Measurements from ENCODE around the gene KAZALD1.

Gene KAZALD1

DNA sequence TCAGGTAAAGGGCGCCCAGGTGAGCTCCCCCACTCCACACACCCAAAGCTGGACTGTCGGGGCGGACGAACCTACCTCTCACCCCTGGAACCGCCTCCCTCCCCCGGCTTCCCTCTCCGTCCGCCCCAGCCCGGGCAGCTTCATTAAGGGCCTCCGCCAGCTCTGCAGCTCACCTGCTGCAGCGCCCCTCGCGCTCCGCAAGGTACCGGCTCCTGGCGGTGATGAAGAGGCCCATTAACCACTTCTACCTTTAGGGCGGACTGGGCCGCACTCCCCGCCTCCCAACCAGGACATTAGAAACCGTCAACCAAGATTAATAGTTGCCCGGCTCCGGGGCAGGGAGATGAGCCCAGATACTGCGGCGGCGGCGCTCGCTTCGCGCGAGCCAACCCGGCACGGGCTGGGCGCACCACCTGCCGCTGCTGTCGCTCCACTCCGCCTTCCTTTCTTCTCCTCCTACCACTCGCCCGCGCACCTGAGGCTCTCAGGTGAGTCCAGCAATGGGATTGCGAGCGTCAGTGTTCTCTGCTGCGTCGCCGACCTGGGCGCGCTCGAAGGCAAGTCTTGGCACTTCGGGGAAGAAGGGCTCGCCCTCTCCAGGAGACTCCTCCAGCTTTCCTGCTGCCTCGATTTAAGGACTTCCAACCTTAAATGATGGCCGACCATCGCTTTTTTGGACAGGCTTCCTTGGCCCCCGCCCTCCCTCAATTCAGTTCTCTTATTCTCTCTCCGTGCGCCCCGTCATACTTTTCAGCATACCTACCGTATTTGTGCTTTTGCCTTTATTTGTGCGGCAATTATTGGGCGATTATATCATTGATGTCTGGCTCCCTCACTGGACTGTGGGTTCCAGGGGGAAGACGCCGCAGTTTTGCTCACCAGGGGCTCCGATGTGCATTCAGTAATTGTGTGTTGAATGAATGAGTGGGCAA, 13.6 kb upstream of the KAZALD1 start:
- no peak for DNase-seq (ENCODE audit: low read depth in 3 of 3)

DNA sequence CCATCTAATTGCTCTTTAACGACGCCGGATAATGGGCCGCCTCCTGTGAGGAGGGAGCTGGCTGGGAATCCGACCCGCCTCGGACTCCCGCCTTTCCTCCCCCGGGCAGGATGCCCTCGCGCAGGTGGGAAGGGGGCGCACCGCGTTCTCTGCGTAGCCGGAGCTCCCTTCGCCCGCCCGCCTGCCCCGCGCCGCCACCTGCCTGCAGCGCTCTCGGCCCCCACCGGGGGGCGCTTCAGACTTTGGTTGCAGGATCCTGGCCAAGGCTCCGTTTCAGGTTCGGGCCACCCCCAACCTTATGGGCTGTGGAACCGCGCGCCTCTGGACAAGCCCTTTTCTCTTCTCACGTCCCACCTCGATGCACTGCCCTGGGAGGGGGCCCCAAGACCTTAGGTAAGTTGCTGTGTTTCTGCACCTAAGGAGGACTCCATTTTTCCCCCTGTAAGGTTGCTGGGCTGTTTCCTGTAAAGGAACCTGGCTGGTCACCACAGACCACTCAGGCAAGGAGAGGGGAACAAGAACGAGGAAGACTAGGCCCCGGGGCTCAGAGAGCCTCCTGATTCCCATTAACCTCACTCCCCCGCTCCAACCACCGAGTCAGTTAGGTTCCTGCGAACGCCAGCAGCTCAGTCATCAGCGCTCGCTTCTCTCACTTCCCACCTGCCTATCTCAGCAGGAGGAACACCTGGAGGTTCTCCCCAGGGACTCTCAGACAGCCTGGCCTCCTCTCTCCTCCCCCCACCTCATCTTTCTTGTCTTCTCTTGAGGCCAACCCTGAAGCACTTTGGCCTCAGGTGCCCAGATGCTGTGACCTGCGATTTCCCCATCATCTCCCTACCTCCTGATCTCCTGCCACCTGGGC, 11.3 kb upstream of the KAZALD1 start:
- peak in 2 of 3 donors; percentile 59 to 71 for DNase-seq (ENCODE audit: low read depth in 3 of 3)

DNA sequence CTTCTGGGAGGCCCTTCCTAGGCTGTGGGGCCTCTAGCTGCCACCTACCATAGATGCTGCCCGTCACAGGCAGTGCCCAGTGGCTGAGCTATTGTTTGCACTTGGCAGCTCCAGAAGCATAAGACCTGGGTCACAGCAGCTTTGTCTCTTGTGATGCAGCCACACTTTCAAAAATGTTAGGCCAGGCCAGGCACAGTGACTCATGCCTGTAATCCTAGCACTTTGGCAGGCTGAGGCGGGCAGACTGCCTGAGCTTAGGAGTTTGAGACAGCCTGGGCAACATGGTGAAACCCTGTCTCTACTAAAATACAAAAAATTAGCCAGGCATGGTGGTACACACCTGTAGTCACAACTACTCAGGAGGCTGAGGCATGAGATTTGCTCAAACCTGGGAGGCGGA, 9.5 kb upstream of the KAZALD1 start:
- no peak for DNase-seq (ENCODE audit: low read depth in 3 of 3)

DNA sequence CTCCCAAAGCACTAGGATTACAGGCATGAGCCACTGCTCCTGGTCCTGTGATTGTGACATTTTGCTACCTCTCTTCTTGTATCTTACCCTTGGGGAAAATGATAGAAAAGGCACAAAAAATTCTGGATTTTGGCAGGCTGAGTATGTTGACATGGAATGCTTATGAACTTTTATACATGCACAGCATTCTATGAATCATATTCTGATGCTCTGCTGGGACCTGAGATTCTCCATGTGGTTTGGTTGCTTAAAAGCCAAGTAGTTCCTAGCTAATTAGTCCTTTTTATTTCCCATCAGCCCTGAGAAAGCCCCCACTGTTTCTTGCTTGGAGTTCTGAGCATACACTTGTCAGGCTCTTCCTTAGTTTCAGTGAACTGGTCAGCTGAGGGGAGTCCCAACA, 8.3 kb upstream of the KAZALD1 start:
- DNase-seq (ENCODE audit: low read depth in 3 of 3): no peak

DNA sequence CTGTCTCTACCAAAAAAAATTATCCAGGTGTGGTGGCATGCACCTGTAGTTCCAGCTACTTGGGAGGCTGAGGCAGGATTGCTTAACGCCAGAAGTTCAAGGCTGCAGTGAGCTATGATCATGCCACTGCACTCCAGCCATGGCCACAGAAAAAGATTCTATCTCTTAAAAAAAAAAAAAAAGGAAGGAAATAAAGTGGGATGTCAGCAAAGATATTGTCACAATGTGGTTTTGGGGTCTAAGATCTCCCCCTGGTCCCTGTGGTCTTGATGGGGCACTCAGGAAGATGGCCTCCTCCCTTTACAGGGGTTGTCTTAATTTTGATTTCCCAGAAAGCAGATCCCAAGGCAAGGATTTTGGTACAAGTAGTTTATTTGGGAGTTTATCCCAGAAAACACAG, 7.4 kb upstream of the KAZALD1 start:
- no peak for DNase-seq (ENCODE audit: low read depth in 3 of 3)

DNA sequence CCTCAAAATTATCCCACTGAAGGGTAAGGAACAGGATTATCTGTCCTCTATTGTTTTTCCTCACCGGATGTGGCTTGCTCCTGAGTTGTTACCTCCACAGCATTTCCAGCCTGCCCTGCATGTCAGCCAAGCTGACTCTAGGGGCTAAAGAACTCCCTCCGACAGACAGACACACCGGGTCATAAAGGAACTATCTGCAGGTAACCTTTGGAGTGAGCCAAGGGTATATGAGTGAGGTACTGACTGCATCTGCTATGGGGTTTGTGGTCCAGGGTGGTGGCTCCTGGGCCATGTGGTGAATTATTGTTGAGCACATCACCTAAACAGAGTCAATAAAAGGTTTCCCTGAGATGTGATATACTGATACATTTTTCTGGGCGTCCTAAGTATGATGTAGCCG, 6.9 kb upstream of the KAZALD1 start:
- no peak for DNase-seq (ENCODE audit: low read depth in 3 of 3)

DNA sequence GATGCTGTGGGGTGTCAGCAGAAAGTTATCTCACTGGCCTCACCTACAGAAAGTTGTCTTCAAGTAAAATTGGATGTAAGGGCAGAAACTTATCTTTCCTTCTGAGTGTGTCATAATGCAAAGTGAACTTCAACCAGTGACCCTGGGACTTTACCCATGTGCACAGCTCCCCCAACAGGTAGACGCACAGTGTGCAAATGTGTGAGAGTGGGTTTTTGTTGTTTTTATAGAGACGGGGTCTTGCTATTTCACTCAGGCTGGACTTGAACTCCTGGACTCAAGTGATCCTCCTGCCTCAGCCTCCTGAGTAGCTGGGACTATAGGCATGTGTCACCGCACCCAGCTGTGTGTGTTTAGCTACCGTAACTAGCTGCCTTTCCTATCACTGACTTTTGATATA, 6.4 kb upstream of the KAZALD1 start:
- DNase-seq (ENCODE audit: low read depth in 3 of 3): no peak

DNA sequence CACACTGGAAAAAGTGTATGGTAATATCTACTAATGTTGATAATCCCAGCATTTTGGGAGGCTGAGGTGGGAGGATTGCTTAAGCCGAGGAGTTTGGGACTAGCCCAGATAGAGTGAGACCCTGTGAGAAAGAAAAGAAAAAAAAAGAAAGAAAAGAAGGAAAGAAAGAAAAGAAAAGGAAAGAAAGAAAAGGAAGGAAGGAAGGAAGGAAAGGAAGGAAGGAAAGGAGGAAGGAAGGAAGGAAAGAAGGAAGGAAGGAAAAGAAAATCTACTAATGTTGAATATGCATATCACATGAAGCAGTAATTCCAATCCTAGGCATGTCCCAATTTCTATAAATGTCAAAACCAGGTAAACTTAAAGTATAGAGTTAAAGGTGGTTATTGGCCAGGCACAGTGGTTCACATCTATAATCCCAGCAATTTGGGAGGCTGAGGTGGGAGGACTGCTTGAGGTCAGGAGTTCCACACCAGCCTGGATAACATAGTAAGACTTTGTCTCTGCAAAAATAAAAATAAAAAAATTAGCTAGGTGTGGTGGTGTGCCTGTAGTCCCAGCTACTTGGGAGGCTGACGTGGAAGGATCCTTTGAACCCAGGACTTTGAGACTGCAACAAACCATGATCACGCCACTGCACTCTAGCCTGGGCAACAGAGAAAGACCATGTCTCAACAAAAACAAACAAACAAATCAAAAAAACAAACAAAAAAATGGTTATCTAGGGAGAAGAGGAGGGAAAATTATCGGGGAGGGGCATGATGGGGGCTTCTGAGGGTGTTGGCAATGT, 5.2 kb upstream of the KAZALD1 start:
- no peak for DNase-seq (ENCODE audit: low read depth in 3 of 3)

DNA sequence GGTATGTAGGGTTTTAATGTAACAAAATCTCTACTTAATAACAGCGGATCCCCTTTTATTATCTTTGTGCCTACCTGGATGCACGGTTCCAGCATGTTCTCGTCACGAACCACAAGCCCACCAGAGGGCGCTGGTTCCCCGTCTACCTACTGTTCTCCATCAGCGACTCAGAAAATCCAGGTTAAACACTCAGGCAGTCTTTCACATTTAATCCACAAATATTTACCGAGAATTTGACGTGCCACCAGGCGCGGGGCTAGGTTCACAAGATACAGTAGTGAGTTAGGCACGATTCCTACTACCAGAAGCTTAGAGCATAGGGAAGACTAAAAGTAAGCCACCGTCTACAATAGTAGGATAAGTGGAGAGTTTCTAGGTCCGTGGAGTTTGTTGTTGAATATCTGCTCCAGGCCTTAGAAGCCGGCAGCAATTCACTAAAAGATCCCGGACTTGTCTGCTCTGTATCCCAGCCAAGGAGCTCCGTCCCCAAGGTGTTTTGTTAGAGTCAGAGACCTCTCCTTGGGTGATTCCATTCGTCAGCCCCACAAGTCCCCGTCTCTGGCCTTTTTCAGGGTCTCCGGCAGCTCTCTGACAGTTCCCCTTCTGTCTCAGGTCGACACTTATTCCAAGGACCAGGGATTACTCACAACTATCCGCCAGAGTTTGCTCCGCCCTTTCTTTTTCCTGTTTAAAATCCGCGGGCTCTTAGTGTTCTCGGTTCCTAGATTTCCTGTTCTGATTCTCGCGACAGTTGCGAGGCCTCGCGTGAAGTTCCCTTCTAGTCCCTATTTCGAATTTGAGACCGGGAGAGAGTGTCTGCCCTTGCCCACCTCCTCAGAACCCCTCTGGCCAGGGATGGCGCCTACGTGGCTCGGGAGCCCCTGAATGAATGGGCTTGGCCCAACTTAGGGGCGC, 1.5 kb upstream of the KAZALD1 start:
- DNase-seq (ENCODE audit: low read depth in 3 of 3): peak; percentile 75 to 90 (median 89)

DNA sequence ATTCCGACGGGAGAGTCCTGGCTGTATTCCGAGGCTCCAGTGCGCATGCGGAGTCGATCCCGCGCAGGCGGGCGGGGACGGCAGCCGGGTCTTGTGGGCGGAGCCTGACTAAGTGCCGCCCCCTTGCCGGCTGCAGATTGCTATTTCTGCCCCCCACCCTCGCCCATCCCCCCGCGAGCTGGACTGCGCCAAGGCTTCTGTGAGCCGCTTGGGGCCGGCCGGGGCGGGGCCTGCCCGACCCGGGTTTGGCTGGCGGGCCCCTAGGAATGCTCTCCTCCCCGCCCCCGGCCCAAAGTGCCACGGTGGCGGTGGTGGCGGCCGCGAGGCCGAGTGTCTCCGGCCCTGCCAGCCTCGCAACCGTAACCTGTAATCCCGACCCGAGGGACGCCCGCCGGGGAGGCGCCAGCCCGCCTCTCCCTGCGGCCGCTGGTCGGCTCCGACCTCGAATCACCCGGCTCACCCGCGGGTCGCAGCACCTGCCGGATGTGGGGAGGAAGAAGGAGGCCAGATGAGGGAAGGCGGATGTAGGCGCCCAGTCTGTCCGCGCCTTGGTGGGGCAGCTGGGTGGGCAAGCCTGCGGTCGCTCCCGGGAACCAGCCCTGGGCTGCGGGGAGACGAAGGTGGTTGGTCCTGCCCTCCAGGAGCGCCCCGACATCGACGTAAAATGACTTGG, 702 bp upstream of the KAZALD1 start:
- DNase-seq (ENCODE audit: low read depth in 3 of 3): peak; percentile 81 to 92 (median 83)

DNA sequence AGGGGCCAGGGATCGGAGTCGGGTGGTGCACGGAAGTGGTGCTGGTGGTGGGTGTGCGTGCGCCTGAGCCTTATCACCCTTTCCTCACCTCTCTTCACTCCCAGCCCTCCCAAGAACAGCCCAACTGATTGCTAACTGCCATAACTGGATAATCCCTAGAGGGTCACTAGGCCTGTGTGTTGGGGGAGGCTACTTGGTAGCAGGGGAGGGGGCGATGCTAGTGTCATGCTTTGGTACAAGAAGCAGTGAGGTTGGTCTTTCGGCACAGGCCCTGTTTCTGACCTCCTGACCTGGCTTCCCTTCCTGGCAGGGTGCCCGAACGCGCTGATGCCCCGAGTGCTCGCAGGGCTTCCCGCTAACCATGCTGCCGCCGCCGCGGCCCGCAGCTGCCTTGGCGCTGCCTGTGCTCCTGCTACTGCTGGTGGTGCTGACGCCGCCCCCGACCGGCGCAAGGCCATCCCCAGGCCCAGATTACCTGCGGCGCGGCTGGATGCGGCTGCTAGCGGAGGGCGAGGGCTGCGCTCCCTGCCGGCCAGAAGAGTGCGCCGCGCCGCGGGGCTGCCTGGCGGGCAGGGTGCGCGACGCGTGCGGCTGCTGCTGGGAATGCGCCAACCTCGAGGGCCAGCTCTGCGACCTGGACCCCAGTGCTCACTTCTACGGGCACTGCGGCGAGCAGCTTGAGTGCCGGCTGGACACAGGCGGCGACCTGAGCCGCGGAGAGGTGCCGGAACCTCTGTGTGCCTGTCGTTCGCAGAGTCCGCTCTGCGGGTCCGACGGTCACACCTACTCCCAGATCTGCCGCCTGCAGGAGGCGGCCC, 652 bp downstream of the KAZALD1 start:
- peak in 2 of 3 donors; percentile 43 to 50 for DNase-seq (ENCODE audit: low read depth in 3 of 3)

DNA sequence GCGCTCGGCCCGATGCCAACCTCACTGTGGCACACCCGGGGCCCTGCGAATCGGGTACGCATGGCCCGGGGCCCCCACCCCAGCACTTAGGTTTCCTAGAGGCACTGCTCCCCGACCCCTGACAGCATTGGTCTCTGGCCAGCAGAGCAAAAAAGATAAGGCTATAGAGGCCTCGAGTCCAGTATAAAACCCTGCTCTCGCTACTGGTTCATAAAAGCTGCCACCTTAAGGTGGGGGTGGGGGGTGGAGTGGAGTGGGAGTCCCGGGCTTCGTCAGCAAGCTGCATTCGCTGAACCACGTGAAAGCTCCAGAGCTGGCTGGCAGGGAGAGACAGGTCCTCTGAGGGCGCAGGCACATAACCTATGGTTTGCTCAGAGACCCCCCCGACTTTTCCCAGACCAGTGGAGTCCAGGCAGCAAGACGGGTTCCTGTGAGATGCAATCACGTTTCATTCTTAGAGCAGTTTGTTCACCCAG, 1.3 kb downstream of the KAZALD1 start:
- DNase-seq (ENCODE audit: low read depth in 3 of 3): no peak

DNA sequence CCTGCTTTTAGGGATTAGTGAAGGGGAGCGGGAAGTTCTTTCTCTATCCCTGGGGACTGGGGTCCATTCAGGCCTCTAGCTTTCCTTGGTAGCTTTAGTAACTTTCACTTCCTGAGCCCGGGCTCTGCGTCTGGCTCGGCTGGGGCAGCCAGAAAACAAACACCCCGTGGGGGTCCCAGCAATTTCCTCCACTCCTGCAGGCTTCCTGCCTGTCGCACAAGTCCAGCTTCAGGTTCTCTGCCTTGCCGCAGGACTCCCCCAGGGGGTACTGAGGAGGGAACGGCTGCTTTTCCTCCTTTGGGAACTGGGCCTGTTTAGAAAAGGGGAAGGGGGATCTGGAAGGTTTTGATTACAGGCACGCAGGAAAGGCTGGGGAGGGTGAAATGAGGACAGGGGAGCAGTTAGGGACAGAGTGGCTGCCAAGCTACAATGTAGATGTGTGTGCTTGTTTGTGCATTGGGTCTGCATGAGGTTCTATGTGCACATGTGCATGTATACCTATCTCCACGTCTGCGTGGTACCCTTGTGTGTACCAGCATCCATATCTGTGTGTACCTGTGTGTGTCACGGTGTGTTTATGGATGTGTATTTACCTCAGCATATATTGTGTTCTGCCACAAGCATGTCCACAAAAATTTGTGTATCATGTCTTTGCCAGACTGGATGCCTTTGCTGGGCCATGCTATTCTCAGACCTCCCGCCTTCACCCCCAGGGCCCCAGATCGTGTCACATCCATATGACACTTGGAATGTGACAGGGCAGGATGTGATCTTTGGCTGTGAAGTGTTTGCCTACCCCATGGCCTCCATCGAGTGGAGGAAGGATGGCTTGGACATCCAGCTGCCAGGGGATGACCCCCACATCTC, 2.0 kb downstream of the KAZALD1 start:
- no peak for DNase-seq (ENCODE audit: low read depth in 3 of 3)

DNA sequence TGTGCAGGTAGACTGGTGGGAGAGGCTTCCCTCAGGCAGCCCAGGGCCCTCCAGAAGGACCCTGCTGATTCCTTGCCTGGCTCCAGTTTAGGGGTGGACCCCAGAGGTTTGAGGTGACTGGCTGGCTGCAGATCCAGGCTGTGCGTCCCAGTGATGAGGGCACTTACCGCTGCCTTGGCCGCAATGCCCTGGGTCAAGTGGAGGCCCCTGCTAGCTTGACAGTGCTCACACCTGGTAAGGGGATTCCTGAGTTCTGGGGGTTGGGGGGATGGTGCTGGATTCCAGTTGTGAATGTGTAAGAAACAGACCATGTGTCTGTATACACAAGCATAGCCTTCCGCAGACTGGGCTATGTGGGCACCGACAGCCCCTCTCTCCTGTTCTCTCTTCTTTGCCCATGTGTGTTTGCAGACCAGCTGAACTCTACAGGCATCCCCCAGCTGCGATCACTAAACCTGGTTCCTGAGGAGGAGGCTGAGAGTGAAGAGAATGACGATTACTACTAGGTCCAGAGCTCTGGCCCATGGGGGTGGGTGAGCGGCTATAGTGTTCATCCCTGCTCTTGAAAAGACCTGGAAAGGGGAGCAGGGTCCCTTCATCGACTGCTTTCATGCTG, 2.7 kb downstream of the KAZALD1 start:
- DNase-seq (ENCODE audit: low read depth in 3 of 3): no peak

DNA sequence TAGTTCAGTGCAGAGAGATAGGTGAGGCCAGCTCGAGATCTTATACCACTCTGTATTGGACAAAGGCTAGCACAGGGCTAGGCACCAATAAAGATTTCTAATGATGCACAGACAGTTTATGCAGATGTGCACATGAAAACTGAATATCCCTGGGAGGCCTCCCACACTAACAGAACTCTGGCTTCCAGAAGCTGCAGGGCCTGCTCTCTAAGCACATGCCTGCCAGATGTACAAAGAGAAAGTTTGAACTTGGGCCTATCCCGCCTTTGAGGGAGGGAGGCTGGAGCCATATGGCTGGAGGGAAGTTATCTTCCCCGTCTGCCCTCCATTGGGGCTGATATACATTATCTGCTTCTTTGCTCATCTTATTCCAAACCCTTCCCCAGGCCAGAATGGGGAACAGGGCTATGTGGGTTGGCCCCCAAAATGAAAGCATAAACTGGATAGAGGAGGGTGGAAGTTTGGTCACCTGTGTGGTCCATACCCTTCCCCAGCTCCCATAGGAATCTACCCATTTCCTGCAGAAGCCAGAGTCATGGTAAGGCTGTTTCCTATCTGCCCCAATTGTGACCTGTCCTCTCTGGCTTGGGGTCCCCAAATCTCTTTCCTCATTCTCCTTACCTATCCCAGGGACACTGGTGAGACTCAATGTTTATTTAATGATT, 3.8 kb downstream of the KAZALD1 start:
- no peak for DNase-seq (ENCODE audit: low read depth in 3 of 3)

DNA sequence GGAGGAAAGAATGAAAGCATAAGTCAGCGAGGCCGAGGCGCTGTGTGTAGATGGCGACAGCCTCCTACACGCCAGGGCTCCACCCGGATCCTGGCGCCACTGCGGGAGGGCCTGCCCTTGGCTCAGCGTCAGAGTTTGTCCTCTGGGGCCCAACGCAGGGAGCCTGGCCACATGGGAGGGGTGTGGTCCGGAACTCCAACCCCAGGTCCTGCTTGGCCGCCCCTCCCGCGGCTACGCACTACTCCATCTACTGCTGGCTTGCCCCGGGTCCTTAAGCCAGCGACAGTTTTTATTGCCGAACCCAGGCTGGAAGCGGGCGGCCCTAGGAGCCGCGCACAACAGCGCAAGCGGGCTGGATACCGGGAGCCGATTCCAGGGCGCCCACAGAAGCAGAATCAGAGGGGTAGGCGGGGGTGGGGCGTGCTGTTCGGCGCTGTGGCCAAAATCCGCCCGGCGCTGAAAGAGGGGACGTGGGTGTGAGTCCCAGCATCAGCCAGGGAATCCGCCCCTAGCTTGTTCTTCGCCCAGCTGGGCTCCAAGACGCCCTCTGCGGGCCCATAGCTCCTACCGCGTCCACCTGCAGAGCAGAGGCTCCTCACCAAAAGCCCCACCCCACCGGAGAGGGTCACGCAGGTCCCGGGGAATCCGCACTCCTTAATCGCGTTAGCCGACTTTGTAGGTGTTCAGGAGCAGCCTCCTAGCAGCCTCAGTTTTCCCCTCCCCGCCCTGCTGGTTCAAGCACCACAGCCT, 4.5 kb downstream of the KAZALD1 start:
- DNase-seq (ENCODE audit: low read depth in 3 of 3): peak in 1 of 3 donors; percentile 38

Measured in stimulated activated CD4-positive, alpha-beta T cell treated with anti-CD3 and anti-CD28 coated beads, TNF-alpha, amount 100 ng/mL, for 48 hours (primary cell).